Stomach (tissue), 19 donors: ENCODE data around the gene INIP. TPM values are rescaled to one million over a fixed set of nuclear protein-coding genes. Genes with fewer than 3 reads are reported as not detected.

ENCODE experiments used
- DNase-seq, 2 donors: peaks; one replicate each; pipeline versions ENCODE4 v3.0.0 to v3.0.0-alpha.2; 2013 to 2019
- H3K27ac ChIP-seq, 5 donors: fragments of 200-600 bp in 4 of 5; sonication (generic) in 4 of 5; one replicate each; pipeline ENCODE4 v1.5.1; 2013 to 2019; ENCODE audit warnings: mild to moderate bottlenecking in 1 of 5, moderate library complexity in 1 of 5
- H3K27me3 ChIP-seq, 3 donors: fragments of 200-600 bp; sonication (generic); one replicate each; pipeline ENCODE4 v1.5.1; 2017 to 2019; ENCODE audit warnings: mixed run types in 1 of 3
- H3K36me3 ChIP-seq, 4 donors: fragments of 200-600 bp; sonication (generic); 1 replicate in 3 of 4; 2 replicates in 1 of 4; pipeline ENCODE4 v1.5.1; 2016 to 2019
- H3K4me1 ChIP-seq, 4 donors: fragments of 200-600 bp; sonication (generic); one replicate each; pipeline ENCODE4 v1.5.1; 2016 to 2019
- H3K4me3 ChIP-seq, 4 donors: fragments of 200-600 bp; sonication (generic) in 3 of 4; one replicate each; pipeline ENCODE4 v1.5.1; 2016 to 2019; ENCODE audit warnings: mild to moderate bottlenecking in 1 of 4
- H3K9me3 ChIP-seq, 4 donors: fragments of 200-600 bp; sonication (generic); one replicate each; pipeline ENCODE4 v1.5.1; 2016 to 2019
- CTCF ChIP-seq, 7 experiments: fragments of 450-650 bp in 4 of 7; fragments of 200-600 bp in 3 of 7; sonication (generic) in 3 of 7; IDR thresholded peaks; one replicate each; pipeline ENCODE4 v1.5.1; 2016 to 2019; ENCODE audit warnings: antibody characterized with exemption in 7 of 7, control low read depth in 2 of 7, mild to moderate bottlenecking in 1 of 7
- EP300 ChIP-seq: sonication (generic); formaldehyde crosslinking; IDR thresholded peaks from one replicate; pipeline ENCODE4 v1.6.1; 2017; ENCODE audit warnings: antibody characterized with exemption
- POLR2A ChIP-seq, 4 donors: fragments of 450-650 bp; IDR thresholded peaks; one replicate each; pipeline ENCODE4 v1.6.1; 2016; ENCODE audit warnings: antibody characterized with exemption in 4 of 4, control low read depth in 2 of 4, mild to moderate bottlenecking in 1 of 4, moderate library complexity in 1 of 4
- POLR2AphosphoS5 ChIP-seq, 3 donors: sonication (generic); formaldehyde crosslinking; IDR thresholded peaks; one replicate each; pipeline ENCODE4 v1.6.1; 2016; ENCODE audit warnings: antibody characterized with exemption in 3 of 3
- whole genome bisulfite sequencing, 5 donors: extraction: QIAGEN DNeasy Blood & Tissue Kit in 3 of 5; methylation state at CpG; one replicate each; pipeline versions ENCODE4 v1.1.5 to v1.1.7; 2013 to 2018; 5-methylcytosine and 5-hydroxymethylcytosine counted together
- intact Hi-C: fragments of 100-400 bp; cut with DNase I; formaldehyde crosslinking; loops from one replicate; pipeline ENCODE4 v1.15.1; 2023; ENCODE audit warnings: low total_unique reads
- long read RNA-seq, 10 donors: transcript quantifications; one replicate each; lab custom pipeline, GENCODE V29; 2026
- polyA plus RNA-seq, 3 donors: library from polyadenylated mRNA; stranded (reverse); fragments of 200-250 nt; gene quantifications; one replicate each; pipeline ENCODE4 v1.2.3, GENCODE V29; 2013
- total RNA-seq, 5 donors: library from RNA; depleted of rRNA; stranded (reverse); fragments of >200 nt; gene quantifications; one replicate each; pipeline versions ENCODE4 v1.1.0 to v1.2.3, GENCODE V29; 2014 to 2016
- donor health status: healthy with polysubstance abuse.
- donor health status: Bipolar disorder and iron deficiency.
- donor health status: healthy.

Gene INIP
- total RNA-seq (10 to 100 TPM in 4 of 5 donors, not detected in 1; 11.6 to 20.2 (median 12.9) TPM), polyA plus RNA-seq (10 to 100 TPM in 2 of 3 donors, 1 to 10 TPM in 1; 4.6 to 14.8 (median 11.4) TPM)
- long read RNA-seq, donor 1, full-length matches to known transcripts, result 4 of 4 reads
- long read RNA-seq, donor 1, partial matches to known transcripts, result 0 of 4 reads
- long read RNA-seq, donor 1, other reads (novel, unspliced or antisense), result 0 of 4 reads
- long read RNA-seq, donor 2, full-length matches to known transcripts, result 9 of 9 reads
- long read RNA-seq, donor 2, partial matches to known transcripts, result 0 of 9 reads
- long read RNA-seq, donor 2, other reads (novel, unspliced or antisense), result 0 of 9 reads
- long read RNA-seq, donor 3, full-length matches to known transcripts, result 5 of 5 reads
- long read RNA-seq, donor 3, partial matches to known transcripts, result 0 of 5 reads
- long read RNA-seq, donor 3, other reads (novel, unspliced or antisense), result 0 of 5 reads
- long read RNA-seq, donor 4, partial matches to known transcripts, result 0 of 1 reads
- long read RNA-seq, donor 4, other reads (novel, unspliced or antisense), result 0 of 1 reads
- long read RNA-seq, donor 5, full-length matches to known transcripts, result 5 of 5 reads
- long read RNA-seq, donor 5, partial matches to known transcripts, result 0 of 5 reads
- long read RNA-seq, donor 5, other reads (novel, unspliced or antisense), result 0 of 5 reads
- long read RNA-seq, donor 6, full-length matches to known transcripts, result 18 of 18 reads
- long read RNA-seq, donor 6, partial matches to known transcripts, result 0 of 18 reads
- long read RNA-seq, donor 6, other reads (novel, unspliced or antisense), result 0 of 18 reads
- long read RNA-seq, donor 7, full-length matches to known transcripts, result 5 of 5 reads
- long read RNA-seq, donor 7, partial matches to known transcripts, result 0 of 5 reads
- long read RNA-seq, donor 7, other reads (novel, unspliced or antisense), result 0 of 5 reads
- long read RNA-seq, donor 8, full-length matches to known transcripts, result 5 of 5 reads
- long read RNA-seq, donor 8, partial matches to known transcripts, result 0 of 5 reads
- long read RNA-seq, donor 8, other reads (novel, unspliced or antisense), result 0 of 5 reads
- long read RNA-seq, donor 9, full-length matches to known transcripts, result 2 of 2 reads
- long read RNA-seq, donor 9, partial matches to known transcripts, result 0 of 2 reads
- long read RNA-seq, donor 9, other reads (novel, unspliced or antisense), result 0 of 2 reads
- long read RNA-seq, donor 10, full-length matches to known transcripts, result 1 of 1 reads
- long read RNA-seq, donor 10, partial matches to known transcripts, result 0 of 1 reads
- long read RNA-seq, donor 10, other reads (novel, unspliced or antisense), result 0 of 1 reads

- Histone ChIP-seq H3K27ac (peak within 1 kb of the TSS; percentile 73 to 93 (median 90)), H3K27me3 (no peaks in the 10 kb centered on the region), H3K9me3 (no peaks in the 10 kb centered on the region), H3K36me3 (peaks cover 0 to 23% (median 8%) of the 10 kb centered on the region in 4 donors), H3K4me1 (peaks cover 6 to 28% (median 17%) of the 10 kb centered on the region in 4 donors), H3K4me3 (peak within 1 kb of the TSS; percentile 68 to 82 (median 76))
- DNase-seq, result peak; percentile 96 to 99
- WGBS, 5 donors, result 0 to 1% (median 0%) methylated on average over 29 to 51 of the region's 51 CpGs
- TF ChIP-seq POLR2A (IDR thresholded peaks at IDR 0.05) (peak in 1 of 4 donors; percentile 41), POLR2AphosphoS5 (IDR thresholded peaks at IDR 0.05) (peak; percentile 76 to 94 (median 85)), CTCF (IDR thresholded peaks at IDR 0.05) (no peak), EP300 (no peak)
- intact Hi-C loops, result no loop called here
These were observed at the start of gene INIP for GRCh38 chr9:112717661-112718331. INIP (minus strand) TSS chr9:112718117; CDS start chr9:112716485, 1,632 bp downstream.

- peaks cover 0 to 11% (median 0%) of the 10 kb centered on the region in 4 donors for H3K9me3 ChIP-seq
- H3K36me3 ChIP-seq, result no peaks in the 10 kb centered on the region
- H3K27me3 ChIP-seq, result no peaks in the 10 kb centered on the region
- 78 to 95% (median 92%) methylated on average over 1 of the region's 1 CpG for WGBS, 5 donors
- peaks cover 0 to 12% (median 8%) of the 10 kb centered on the region in 4 donors for H3K4me1 ChIP-seq
- no peak overlapping the region for H3K4me3 ChIP-seq
- TF ChIP-seq EP300, result no peak
- no peak for TF ChIP-seq POLR2A (IDR thresholded peaks at IDR 0.05)
- no peak for TF ChIP-seq CTCF (IDR thresholded peaks at IDR 0.05)
- TF ChIP-seq POLR2AphosphoS5 (IDR thresholded peaks at IDR 0.05), result no peak
- H3K27ac ChIP-seq, result no peak overlapping the region
- DNase-seq, result no peak
- intact Hi-C loops, result no loop called here
These were observed 47.4 kb upstream of the INIP start for GRCh38 chr9:112765281-112765680.

- H3K4me3 ChIP-seq, result no peak overlapping the region
- H3K36me3 ChIP-seq, result no peaks in the 10 kb centered on the region
- no peak overlapping the region for H3K27ac ChIP-seq
- DNase-seq, result peak in 1 of 2 donors; percentile 28
- intact Hi-C loops, result no loop called here
- 64 to 76% (median 69%) methylated on average over 7 of the region's 7 CpGs for WGBS, 5 donors
- H3K4me1 ChIP-seq, result peaks cover 0 to 12% (median 8%) of the 10 kb centered on the region in 4 donors
- H3K27me3 ChIP-seq, result no peaks in the 10 kb centered on the region
- TF ChIP-seq POLR2AphosphoS5 (IDR thresholded peaks at IDR 0.05) (no peak), EP300 (no peak), POLR2A (IDR thresholded peaks at IDR 0.05) (no peak), CTCF (IDR thresholded peaks at IDR 0.05) (no peak)
- H3K9me3 ChIP-seq, result peaks cover 0 to 11% (median 0%) of the 10 kb centered on the region in 4 donors
These were observed 46.9 kb upstream of the INIP start for GRCh38 chr9:112764837-112765236.
